ENCODE results near the gene CCSER1.

DNA sequence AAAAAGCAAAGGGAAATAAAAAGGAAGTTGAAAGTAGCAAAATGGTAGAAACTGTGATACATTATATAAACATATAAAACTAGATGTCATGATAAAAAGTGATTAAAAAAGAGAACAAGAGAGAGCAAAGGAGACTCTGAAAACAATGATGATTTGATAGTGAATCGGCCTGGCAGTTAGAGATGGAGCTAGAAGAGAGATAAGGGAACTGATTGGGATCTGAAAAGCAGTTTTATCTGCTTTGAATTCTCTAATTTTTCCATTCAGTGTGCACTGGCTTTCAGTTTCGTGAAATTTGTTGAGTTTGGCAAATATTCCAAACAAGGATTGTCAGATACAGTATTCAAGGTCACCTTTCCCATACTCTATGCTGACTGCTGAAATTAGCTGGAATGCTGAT is 21.9 kb upstream of the CCSER1 start:
- TF ChIP-seq, protein P1, sequence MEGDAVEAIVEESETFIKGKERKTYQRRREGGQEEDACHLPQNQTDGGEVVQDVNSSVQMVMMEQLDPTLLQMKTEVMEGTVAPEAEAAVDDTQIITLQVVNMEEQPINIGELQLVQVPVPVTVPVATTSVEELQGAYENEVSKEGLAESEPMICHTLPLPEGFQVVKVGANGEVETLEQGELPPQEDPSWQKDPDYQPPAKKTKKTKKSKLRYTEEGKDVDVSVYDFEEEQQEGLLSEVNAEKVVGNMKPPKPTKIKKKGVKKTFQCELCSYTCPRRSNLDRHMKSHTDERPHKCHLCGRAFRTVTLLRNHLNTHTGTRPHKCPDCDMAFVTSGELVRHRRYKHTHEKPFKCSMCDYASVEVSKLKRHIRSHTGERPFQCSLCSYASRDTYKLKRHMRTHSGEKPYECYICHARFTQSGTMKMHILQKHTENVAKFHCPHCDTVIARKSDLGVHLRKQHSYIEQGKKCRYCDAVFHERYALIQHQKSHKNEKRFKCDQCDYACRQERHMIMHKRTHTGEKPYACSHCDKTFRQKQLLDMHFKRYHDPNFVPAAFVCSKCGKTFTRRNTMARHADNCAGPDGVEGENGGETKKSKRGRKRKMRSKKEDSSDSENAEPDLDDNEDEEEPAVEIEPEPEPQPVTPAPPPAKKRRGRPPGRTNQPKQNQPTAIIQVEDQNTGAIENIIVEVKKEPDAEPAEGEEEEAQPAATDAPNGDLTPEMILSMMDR (conservative IDR thresholded peaks at IDR 0.05; ENCODE audit: low read length), result no peak
- no peak for TF ChIP-seq EZH2phosphoT487 (IDR thresholded peaks at IDR 0.05; ENCODE audit: borderline replicate concordance, low read depth, low read length)
